Measurements from ENCODE around the gene SCAPER.

Gene SCAPER

GRCh38 chr15:76339305-76340197 lies 565.6 kb downstream of the SCAPER start:
- TF ChIP-seq CTCF (IDR thresholded peaks at IDR 0.05; ENCODE audit: insufficient read depth, low read length, missing control alignments) = no peak
- ChIA-PET POLR2A (no interaction called here), CTCF (no interaction called here)
- no peak for DNase-seq (ENCODE audit: low read depth, low spot score)
- no peak overlapping the region; the same call in 1 of the 2 replicates for H3K4me3 ChIP-seq (ENCODE audit: low read depth, low read length)

DNA sequence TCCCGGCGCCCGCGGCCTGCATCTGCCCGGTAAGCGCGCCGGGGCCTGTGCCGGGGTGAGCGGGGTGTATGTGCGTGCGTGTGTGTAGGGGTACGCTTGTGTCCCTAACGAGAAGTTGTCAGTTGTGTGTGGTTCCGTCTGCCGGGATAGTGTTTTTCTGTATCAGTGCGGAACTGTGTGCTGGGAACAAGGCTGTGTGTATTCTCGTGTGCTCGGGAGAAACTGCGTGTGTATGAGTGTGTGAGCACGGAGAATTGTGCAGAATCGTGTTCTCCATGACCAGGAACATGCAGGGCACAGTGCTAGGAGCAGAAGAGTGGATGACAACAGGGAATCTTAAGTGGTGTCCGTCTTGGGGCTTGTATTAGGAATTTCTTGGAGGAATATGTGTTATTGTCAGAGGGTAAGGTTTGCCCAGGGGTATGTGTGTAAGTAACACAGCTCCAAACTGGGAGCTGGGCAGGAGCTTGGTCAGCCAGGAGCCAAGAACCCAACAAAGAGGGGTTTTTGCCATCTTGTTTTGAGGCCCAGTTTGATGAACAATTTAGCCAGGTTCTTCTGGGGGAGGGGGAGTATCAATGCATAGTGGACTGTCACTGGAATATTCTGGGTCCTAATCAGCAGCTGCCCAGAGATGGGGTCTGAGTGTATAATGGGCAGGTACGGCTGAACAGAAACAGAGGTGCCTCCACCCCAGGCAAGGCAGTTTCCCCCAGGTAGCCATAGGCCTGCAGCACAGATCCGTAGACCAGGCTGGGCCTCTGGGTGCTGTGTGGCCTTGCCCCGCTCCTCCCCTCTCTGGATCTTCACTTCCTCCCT lies 566.4 kb downstream of the SCAPER start:
- ChIA-PET POLR2A (no interaction called here), CTCF (interaction anchor here (1.4 kb wide), 1 partner anchor 9 kb away, joined by 4 read pairs; no protein-coding TSS in a partner anchor)
- no peak for TF ChIP-seq CTCF (IDR thresholded peaks at IDR 0.05; ENCODE audit: insufficient read depth, low read length, missing control alignments)
- H3K4me3 ChIP-seq (ENCODE audit: low read depth, low read length) = peak overlapping the region; percentile 62
- DNase-seq (ENCODE audit: low read depth, low spot score) = no peak

GRCh38 chr15:76337696-76338485 lies 567.2 kb downstream of the SCAPER start:
- CTCF ChIA-PET = interaction anchor here (1.4 kb wide), 2 partner anchors 10 to 150 kb away, joined by 3 to 4 read pairs; no protein-coding TSS in a partner anchor
- peak overlapping the region; percentile 62 for H3K4me3 ChIP-seq (ENCODE audit: low read depth, low read length)
- no peak for TF ChIP-seq CTCF (IDR thresholded peaks at IDR 0.05; ENCODE audit: insufficient read depth, low read length, missing control alignments)
- POLR2A ChIA-PET = interaction anchor here (2.3 kb wide), 1 partner anchor 8 kb away, joined by 16 read pairs; no protein-coding TSS in a partner anchor
- no peak for DNase-seq (ENCODE audit: low read depth, low spot score)

GRCh38 chr15:76337059-76337695 lies 568.0 kb downstream of the SCAPER start:
- no peak for TF ChIP-seq CTCF (IDR thresholded peaks at IDR 0.05; ENCODE audit: insufficient read depth, low read length, missing control alignments)
- DNase-seq (ENCODE audit: low read depth, low spot score) = no peak
- peak overlapping the region; percentile 62 for H3K4me3 ChIP-seq (ENCODE audit: low read depth, low read length)
- ChIA-PET CTCF (interaction anchor here (1.4 kb wide), 2 partner anchors 10 to 149 kb away, joined by 3 to 4 read pairs; no protein-coding TSS in a partner anchor), POLR2A (interaction anchor here (2.3 kb wide), 1 partner anchor 9 kb away, joined by 16 read pairs; no protein-coding TSS in a partner anchor)

DNA sequence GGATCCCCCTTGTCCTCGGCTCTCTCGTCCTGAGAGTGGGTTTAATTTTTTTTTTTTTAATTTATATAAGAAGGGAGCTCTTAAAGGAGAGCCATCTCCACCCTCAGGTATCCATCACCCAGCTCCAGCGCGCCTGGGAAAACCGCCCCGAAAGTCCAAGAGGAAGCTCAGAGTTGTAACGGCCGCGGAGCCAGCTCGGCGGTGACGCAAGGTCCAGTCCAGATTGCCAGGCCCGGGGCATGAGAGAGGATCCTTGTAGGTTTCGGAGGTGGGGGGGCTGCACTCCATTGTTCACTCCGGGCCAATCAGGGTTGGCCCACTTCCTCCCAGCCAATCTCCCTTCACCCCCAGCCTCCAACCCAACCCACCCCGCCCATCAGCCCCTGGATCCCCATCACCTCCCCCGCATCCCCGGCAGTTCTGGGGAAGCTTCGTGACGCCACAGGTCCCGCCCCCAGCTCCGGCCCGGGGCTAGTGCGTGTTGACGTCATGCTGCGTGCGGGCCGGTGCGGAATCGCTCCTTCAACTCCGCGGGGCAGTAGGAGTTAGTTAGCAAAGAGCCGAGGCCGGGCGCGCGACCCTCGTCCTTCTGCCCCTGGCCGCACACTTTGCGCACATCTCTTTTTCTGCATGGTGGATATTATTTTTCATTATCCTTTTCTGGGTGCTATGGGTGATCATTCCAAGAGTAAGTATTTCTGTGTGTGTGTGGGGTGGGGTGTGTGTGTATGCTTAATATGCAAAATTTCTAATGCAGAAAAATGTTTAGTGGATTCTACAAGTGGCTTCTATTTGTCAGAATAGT lies 568.7 kb downstream of the SCAPER start, which contains the start of gene ISL2:
Gene ISL2 (plus strand): TSS at position 520 of the 805 bp plus-strand sequence. CDS start 111 bp downstream, at position 631.
- CTCF ChIA-PET = interaction anchor here (1.2 to 1.7 kb wide), 5 partner anchors 10 to 530 kb away, joined by 3 to 6 read pairs (median 3); no protein-coding TSS in a partner anchor
- DNase-seq (ENCODE audit: low read depth, low spot score) = peak; percentile 81
- TF ChIP-seq CTCF (IDR thresholded peaks at IDR 0.05; ENCODE audit: insufficient read depth, low read length, missing control alignments) = no peak
- peak within 1 kb of the TSS; percentile 62 for H3K4me3 ChIP-seq (ENCODE audit: low read depth, low read length)
- POLR2A ChIA-PET = interaction anchor here (0.7 to 2.3 kb wide), 5 partner anchors 9 to 595 kb away, joined by 3 to 16 read pairs (median 3); partner anchors contain the start of gene ETFA
